GM23338 (cell line): ENCODE data around the gene RPS6KA5. TPM values are rescaled to one million over a fixed set of nuclear protein-coding genes. Genes with fewer than 3 reads are reported as not detected.

ENCODE experiments used
- ATAC-seq: fragments of 200-7000 bp; cut with Tn5 transposase; 3 replicates; pipeline ENCODE4 v1.9.1; 2020
- DNase-seq: peaks from one replicate; pipeline ENCODE4 v3.0.0-alpha.2; 2015; ENCODE audit warnings: low spot score
- H2AFZ ChIP-seq: fragments of 200-600 bp; sonication (generic); 2 replicates; pipeline ENCODE4 v1.8.0; 2016; ENCODE audit warnings: antibody characterized with exemption, mild to moderate bottlenecking, moderate library complexity
- H3F3A ChIP-seq: fragments of 200-600 bp; sonication (generic); replicated peaks from 2 replicates; pipeline ENCODE4 v1.8.0; 2017; ENCODE audit warnings: antibody characterized with exemption, mixed run types, low read depth
- H3K27ac ChIP-seq: fragments of 200-600 bp; sonication (generic); 2 replicates; pipeline ENCODE4 v1.6.1; 2016; ENCODE audit warnings: low read depth
- H3K27me3 ChIP-seq: fragments of 200-600 bp; sonication (generic); 2 replicates; pipeline ENCODE4 v1.8.0; 2016; ENCODE audit warnings: mild to moderate bottlenecking, mixed run types, moderate library complexity; ENCODE audit not compliant: insufficient read depth
- H3K36me3 ChIP-seq: fragments of 200-600 bp; sonication (generic); 2 replicates; pipeline ENCODE4 v1.8.0; 2016; ENCODE audit warnings: mild to moderate bottlenecking; ENCODE audit not compliant: insufficient read depth
- H3K4me1 ChIP-seq: fragments of 200-600 bp; sonication (generic); 2 replicates; pipeline ENCODE4 v1.8.0; 2016; ENCODE audit warnings: mild to moderate bottlenecking, moderate library complexity; ENCODE audit not compliant: insufficient read depth
- H3K4me2 ChIP-seq: fragments of 200-600 bp; sonication (generic); 2 replicates; pipeline ENCODE4 v1.7.1; 2017; ENCODE audit warnings: mixed run types
- H3K4me3 ChIP-seq: fragments of 200-600 bp; sonication (generic); 2 replicates; pipeline ENCODE4 v1.6.1; 2016; ENCODE audit warnings: mixed run types
- H3K79me2 ChIP-seq: fragments of 200-600 bp; sonication (generic); replicated peaks from 2 replicates; pipeline ENCODE4 v1.8.0; 2017; ENCODE audit warnings: mild to moderate bottlenecking; ENCODE audit not compliant: insufficient read depth
- H3K9me2 ChIP-seq: fragments of 200-600 bp; sonication (generic); 2 replicates; pipeline ENCODE4 v1.8.0; 2017; ENCODE audit not compliant: insufficient read depth
- H4K20me1 ChIP-seq: fragments of 200-600 bp; sonication (generic); replicated peaks from 2 replicates; pipeline ENCODE4 v1.8.0; 2017; ENCODE audit warnings: mild to moderate bottlenecking; ENCODE audit not compliant: insufficient read depth
- H3K27ac Mint-ChIP-seq: 2 replicates; pipeline ENCODE4 v1.8.0; 2020; ENCODE audit warnings: inconsistent platforms, mild to moderate bottlenecking, moderate library complexity, mixed read lengths
- H3K27me3 Mint-ChIP-seq: 3 replicates; pipeline ENCODE4 v1.8.0; 2022; ENCODE audit warnings: low read depth, mild to moderate bottlenecking, moderate library complexity, mixed read lengths, inconsistent platforms; ENCODE audit not compliant: insufficient read depth, poor library complexity
- H3K36me3 Mint-ChIP-seq: 3 replicates; pipeline ENCODE4 v1.8.0; 2021; ENCODE audit warnings: low read depth, mild to moderate bottlenecking, inconsistent platforms, moderate library complexity, mixed read lengths
- H3K4me1 Mint-ChIP-seq: 3 replicates; pipeline ENCODE4 v1.8.0; 2020; ENCODE audit warnings: mild to moderate bottlenecking, inconsistent platforms, mixed read lengths
- H3K4me3 Mint-ChIP-seq: 3 replicates; pipeline ENCODE4 v1.8.0; 2021; ENCODE audit warnings: moderate library complexity, mild to moderate bottlenecking, inconsistent platforms, mixed read lengths
- H3K9me3 Mint-ChIP-seq: 3 replicates; pipeline ENCODE4 v1.8.0; 2020; ENCODE audit warnings: moderate library complexity, mild to moderate bottlenecking, inconsistent platforms, mixed read lengths
- EZH2 ChIP-seq: fragments of 200-600 bp; sonication (generic); IDR thresholded peaks from one replicate; pipeline ENCODE4 v1.8.0; 2017; ENCODE audit warnings: antibody characterized with exemption, mild to moderate bottlenecking, low read depth; ENCODE audit not compliant: unreplicated experiment
- EZH2phosphoT487 ChIP-seq: fragments of 200-600 bp; sonication (generic); IDR thresholded peaks from one replicate; pipeline ENCODE4 v1.8.1; 2018; ENCODE audit warnings: antibody characterized with exemption; ENCODE audit not compliant: unreplicated experiment
- NANOG ChIP-seq: IDR thresholded peaks from 2 replicates; pipeline ENCODE4 v1.6.1; 2016; ENCODE audit warnings: antibody characterized with exemption, borderline replicate concordance
- POLR2AphosphoS5 ChIP-seq: IDR thresholded peaks from 2 replicates; pipeline ENCODE4 v1.6.1; 2016; ENCODE audit warnings: antibody characterized with exemption, low read depth
- STAT1 ChIP-seq: IDR thresholded peaks from one replicate; pipeline ENCODE4 v1.6.1; 2016; ENCODE audit warnings: antibody characterized with exemption; ENCODE audit not compliant: unreplicated experiment
- ZNF114 ChIP-seq: fragments of 250-450 bp; sonication (Bioruptor Pico); IDR thresholded peaks from 2 replicates; pipeline ENCODE4 v1.5.0; 2020; ENCODE audit warnings: mild to moderate bottlenecking, moderate library complexity
- ZNF331 ChIP-seq: fragments of 250-450 bp; sonication (Bioruptor Pico); IDR thresholded peaks from 2 replicates; pipeline ENCODE4 v1.5.0; 2020; ENCODE audit warnings: low read depth, mild to moderate bottlenecking, moderate library complexity
- polyA plus RNA-seq: library from polyadenylated mRNA; unstranded; fragments of >200 nt; fragmentation: Nextera tagmentation; extraction: Ambion mirVana; gene quantifications from 2 replicates; pipeline ENCODE4 v1.2.1, GENCODE V29; 2016
- total RNA-seq: library from RNA; depleted of rRNA; stranded (reverse); fragments of >200 nt; shearing (Covaris generic); gene quantifications from 2 replicates; pipeline ENCODE4 v1.2.3, GENCODE V29; 2014
- TF ChIP-seq, protein P1 (sequence below): IDR thresholded peaks from 2 replicates; pipeline ENCODE4 v1.6.1; 2016; ENCODE audit warnings: antibody characterized with exemption
- TF ChIP-seq, protein P2 (sequence below), 2 experiments: fragments of 200-600 bp in 1 of 2; sonication (generic) in 1 of 2; conservative IDR thresholded peaks; 2 replicates each; pipeline versions ENCODE4 v1.5.1 to v1.6.1; 2016 to 2017; ENCODE audit warnings: antibody characterized with exemption in 2 of 2, low read depth in 2 of 2, mild to moderate bottlenecking in 2 of 2, moderate library complexity in 1 of 2
- TF ChIP-seq, protein P3 (sequence below): fragments of 250-450 bp; sonication (Bioruptor Pico); IDR thresholded peaks from 2 replicates; pipeline ENCODE4 v1.5.0; 2020; ENCODE audit warnings: mild to moderate bottlenecking, moderate library complexity
- TF ChIP-seq, protein P4 (sequence below): IDR thresholded peaks from one replicate; pipeline ENCODE4 v1.6.1; 2018; ENCODE audit warnings: antibody characterized with exemption; ENCODE audit not compliant: unreplicated experiment

Gene RPS6KA5
- total and polyA plus RNA-seq, 2 experiments from 2014 or later, result 2.1 to 2.4 TPM

- TF ChIP-seq, protein P1, sequence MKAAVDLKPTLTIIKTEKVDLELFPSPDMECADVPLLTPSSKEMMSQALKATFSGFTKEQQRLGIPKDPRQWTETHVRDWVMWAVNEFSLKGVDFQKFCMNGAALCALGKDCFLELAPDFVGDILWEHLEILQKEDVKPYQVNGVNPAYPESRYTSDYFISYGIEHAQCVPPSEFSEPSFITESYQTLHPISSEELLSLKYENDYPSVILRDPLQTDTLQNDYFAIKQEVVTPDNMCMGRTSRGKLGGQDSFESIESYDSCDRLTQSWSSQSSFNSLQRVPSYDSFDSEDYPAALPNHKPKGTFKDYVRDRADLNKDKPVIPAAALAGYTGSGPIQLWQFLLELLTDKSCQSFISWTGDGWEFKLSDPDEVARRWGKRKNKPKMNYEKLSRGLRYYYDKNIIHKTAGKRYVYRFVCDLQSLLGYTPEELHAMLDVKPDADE, result no peak
Observed at GRCh38 chr14:91090743-91091142, 30.3 kb upstream of the RPS6KA5 start (continued).

- no peaks in the 10 kb centered on the region for H3K9me2 ChIP-seq
- no peak overlapping the region for H3K4me3 ChIP-seq
- H3K4me1 ChIP-seq, result no peaks in the 10 kb centered on the region
- Mint-ChIP-seq H3K27me3 (peaks cover 2% of the 10 kb centered on the region), H3K36me3 (no peaks in the 10 kb centered on the region; the same call in 2 of the 3 replicates), H3K4me1 (no peaks in the 10 kb centered on the region), H3K4me3 (no peak overlapping the region), H3K9me3 (peaks cover 3% of the 10 kb centered on the region; the same call in 2 of the 3 replicates), H3K27ac (no peak overlapping the region)
- DNase-seq (no peak), ATAC-seq (no peak)
- no peak overlapping the region for H3K4me2 ChIP-seq
- H3F3A ChIP-seq, result no peaks in the 10 kb centered on the region
- no peak overlapping the region for H2AFZ ChIP-seq
- H3K36me3 ChIP-seq, result no peaks in the 10 kb centered on the region
- no peaks in the 10 kb centered on the region for H3K27me3 ChIP-seq
- no peaks in the 10 kb centered on the region for H4K20me1 ChIP-seq
- H3K27ac ChIP-seq, result no peak overlapping the region
- no peaks in the 10 kb centered on the region for H3K79me2 ChIP-seq
- TF ChIP-seq EZH2, result no peak
- TF ChIP-seq ZNF114 (CRISPR knock-in tag), result no peak
- TF ChIP-seq NANOG, result no peak
- TF ChIP-seq, protein P2, sequence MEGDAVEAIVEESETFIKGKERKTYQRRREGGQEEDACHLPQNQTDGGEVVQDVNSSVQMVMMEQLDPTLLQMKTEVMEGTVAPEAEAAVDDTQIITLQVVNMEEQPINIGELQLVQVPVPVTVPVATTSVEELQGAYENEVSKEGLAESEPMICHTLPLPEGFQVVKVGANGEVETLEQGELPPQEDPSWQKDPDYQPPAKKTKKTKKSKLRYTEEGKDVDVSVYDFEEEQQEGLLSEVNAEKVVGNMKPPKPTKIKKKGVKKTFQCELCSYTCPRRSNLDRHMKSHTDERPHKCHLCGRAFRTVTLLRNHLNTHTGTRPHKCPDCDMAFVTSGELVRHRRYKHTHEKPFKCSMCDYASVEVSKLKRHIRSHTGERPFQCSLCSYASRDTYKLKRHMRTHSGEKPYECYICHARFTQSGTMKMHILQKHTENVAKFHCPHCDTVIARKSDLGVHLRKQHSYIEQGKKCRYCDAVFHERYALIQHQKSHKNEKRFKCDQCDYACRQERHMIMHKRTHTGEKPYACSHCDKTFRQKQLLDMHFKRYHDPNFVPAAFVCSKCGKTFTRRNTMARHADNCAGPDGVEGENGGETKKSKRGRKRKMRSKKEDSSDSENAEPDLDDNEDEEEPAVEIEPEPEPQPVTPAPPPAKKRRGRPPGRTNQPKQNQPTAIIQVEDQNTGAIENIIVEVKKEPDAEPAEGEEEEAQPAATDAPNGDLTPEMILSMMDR (conservative IDR thresholded peaks at IDR 0.05; ENCODE audit: low read depth in 2 of 2), result no peak
- TF ChIP-seq POLR2AphosphoS5, result no peak
- TF ChIP-seq, protein P3, sequence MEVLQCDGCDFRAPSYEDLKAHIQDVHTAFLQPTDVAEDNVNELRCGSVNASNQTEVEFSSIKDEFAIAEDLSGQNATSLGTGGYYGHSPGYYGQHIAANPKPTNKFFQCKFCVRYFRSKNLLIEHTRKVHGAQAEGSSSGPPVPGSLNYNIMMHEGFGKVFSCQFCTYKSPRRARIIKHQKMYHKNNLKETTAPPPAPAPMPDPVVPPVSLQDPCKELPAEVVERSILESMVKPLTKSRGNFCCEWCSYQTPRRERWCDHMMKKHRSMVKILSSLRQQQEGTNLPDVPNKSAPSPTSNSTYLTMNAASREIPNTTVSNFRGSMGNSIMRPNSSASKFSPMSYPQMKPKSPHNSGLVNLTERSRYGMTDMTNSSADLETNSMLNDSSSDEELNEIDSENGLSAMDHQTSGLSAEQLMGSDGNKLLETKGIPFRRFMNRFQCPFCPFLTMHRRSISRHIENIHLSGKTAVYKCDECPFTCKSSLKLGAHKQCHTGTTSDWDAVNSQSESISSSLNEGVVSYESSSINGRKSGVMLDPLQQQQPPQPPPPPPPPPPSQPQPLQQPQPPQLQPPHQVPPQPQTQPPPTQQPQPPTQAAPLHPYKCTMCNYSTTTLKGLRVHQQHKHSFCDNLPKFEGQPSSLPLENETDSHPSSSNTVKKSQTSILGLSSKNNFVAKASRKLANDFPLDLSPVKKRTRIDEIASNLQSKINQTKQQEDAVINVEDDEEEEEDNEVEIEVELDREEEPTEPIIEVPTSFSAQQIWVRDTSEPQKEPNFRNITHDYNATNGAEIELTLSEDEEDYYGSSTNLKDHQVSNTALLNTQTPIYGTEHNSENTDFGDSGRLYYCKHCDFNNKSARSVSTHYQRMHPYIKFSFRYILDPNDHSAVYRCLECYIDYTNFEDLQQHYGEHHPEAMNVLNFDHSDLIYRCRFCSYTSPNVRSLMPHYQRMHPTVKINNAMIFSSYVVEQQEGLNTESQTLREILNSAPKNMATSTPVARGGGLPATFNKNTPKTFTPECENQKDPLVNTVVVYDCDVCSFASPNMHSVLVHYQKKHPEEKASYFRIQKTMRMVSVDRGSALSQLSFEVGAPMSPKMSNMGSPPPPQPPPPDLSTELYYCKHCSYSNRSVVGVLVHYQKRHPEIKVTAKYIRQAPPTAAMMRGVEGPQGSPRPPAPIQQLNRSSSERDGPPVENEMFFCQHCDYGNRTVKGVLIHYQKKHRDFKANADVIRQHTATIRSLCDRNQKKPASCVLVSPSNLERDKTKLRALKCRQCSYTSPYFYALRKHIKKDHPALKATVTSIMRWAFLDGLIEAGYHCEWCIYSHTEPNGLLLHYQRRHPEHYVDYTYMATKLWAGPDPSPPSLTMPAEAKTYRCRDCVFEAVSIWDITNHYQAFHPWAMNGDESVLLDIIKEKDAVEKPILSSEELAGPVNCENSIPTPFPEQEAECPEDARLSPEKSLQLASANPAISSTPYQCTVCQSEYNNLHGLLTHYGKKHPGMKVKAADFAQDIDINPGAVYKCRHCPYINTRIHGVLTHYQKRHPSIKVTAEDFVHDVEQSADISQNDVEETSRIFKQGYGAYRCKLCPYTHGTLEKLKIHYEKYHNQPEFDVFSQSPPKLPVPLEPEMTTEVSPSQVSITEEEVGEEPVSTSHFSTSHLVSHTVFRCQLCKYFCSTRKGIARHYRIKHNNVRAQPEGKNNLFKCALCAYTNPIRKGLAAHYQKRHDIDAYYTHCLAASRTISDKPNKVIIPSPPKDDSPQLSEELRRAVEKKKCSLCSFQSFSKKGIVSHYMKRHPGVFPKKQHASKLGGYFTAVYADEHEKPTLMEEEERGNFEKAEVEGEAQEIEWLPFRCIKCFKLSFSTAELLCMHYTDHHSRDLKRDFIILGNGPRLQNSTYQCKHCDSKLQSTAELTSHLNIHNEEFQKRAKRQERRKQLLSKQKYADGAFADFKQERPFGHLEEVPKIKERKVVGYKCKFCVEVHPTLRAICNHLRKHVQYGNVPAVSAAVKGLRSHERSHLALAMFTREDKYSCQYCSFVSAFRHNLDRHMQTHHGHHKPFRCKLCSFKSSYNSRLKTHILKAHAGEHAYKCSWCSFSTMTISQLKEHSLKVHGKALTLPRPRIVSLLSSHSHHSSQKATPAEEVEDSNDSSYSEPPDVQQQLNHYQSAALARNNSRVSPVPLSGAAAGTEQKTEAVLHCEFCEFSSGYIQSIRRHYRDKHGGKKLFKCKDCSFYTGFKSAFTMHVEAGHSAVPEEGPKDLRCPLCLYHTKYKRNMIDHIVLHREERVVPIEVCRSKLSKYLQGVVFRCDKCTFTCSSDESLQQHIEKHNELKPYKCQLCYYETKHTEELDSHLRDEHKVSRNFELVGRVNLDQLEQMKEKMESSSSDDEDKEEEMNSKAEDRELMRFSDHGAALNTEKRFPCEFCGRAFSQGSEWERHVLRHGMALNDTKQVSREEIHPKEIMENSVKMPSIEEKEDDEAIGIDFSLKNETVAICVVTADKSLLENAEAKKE (CRISPR knock-in tag), result no peak
- TF ChIP-seq EZH2phosphoT487, result no peak
- TF ChIP-seq ZNF331, result no peak
- TF ChIP-seq STAT1, result no peak
- TF ChIP-seq, protein P1, result no peak
- TF ChIP-seq, protein P4, sequence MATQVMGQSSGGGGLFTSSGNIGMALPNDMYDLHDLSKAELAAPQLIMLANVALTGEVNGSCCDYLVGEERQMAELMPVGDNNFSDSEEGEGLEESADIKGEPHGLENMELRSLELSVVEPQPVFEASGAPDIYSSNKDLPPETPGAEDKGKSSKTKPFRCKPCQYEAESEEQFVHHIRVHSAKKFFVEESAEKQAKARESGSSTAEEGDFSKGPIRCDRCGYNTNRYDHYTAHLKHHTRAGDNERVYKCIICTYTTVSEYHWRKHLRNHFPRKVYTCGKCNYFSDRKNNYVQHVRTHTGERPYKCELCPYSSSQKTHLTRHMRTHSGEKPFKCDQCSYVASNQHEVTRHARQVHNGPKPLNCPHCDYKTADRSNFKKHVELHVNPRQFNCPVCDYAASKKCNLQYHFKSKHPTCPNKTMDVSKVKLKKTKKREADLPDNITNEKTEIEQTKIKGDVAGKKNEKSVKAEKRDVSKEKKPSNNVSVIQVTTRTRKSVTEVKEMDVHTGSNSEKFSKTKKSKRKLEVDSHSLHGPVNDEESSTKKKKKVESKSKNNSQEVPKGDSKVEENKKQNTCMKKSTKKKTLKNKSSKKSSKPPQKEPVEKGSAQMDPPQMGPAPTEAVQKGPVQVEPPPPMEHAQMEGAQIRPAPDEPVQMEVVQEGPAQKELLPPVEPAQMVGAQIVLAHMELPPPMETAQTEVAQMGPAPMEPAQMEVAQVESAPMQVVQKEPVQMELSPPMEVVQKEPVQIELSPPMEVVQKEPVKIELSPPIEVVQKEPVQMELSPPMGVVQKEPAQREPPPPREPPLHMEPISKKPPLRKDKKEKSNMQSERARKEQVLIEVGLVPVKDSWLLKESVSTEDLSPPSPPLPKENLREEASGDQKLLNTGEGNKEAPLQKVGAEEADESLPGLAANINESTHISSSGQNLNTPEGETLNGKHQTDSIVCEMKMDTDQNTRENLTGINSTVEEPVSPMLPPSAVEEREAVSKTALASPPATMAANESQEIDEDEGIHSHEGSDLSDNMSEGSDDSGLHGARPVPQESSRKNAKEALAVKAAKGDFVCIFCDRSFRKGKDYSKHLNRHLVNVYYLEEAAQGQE, result no peak
Observed at GRCh38 chr14:91089958-91090535, 29.6 kb upstream of the RPS6KA5 start.
